NCI-H345 (cell line): Measurements from ENCODE around the gene OTOF.

Experiments used
- DNase-seq: peaks from one replicate; lab custom pipeline; 2025; lab: John Stamatoyannopoulos, UW

OTOF gene

GRCh38 chr2:26464390-26465265, 13.3 kb downstream of the OTOF start:
- DNase-seq: no peak

DNA sequence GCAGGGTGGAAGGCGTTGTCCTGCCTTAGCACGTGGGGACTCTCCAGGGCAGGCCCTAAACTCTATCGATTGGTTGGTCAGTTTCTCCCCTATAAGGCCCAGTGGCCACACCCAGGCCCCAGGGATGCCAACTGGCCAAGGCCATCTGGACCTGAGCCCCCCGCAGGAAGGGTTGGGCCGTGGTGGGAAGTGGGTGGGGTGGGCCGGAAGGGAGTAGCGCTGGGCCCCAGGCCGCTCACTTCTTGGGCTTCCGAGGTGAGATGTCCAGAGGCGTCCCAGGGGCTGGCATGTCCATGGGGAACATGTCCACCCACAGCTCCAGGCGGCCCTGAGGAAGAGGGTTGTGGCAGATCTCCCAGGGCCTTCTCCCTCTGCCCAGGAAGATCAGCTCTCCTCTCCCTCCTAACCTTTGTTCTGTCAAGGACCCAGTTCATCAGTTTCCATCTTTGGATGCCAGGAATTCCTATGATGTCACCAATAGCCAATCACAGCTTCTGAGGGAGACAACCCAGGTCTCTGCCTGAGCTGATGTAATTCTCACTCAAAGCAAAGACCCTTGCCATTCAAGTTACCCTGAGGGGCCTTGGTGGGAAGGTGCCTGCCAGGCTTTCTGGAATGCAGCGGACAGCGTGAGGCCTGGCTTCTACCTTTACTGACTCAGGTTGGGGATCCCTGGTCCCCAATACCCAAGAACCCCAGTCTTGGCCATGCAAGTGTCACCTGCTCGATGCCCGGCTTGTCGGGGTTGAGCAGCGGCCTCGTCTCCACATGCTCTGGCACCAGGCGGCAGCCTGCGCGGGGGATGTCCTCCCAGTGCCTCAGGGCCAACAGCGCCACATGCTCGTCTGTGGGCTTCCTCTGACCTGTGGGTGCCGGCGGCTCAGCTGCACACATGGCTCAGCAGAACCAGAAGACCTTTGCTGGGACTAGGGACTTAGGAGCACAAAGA, 14.4 kb downstream of the OTOF start:
- DNase-seq: no peak

DNA sequence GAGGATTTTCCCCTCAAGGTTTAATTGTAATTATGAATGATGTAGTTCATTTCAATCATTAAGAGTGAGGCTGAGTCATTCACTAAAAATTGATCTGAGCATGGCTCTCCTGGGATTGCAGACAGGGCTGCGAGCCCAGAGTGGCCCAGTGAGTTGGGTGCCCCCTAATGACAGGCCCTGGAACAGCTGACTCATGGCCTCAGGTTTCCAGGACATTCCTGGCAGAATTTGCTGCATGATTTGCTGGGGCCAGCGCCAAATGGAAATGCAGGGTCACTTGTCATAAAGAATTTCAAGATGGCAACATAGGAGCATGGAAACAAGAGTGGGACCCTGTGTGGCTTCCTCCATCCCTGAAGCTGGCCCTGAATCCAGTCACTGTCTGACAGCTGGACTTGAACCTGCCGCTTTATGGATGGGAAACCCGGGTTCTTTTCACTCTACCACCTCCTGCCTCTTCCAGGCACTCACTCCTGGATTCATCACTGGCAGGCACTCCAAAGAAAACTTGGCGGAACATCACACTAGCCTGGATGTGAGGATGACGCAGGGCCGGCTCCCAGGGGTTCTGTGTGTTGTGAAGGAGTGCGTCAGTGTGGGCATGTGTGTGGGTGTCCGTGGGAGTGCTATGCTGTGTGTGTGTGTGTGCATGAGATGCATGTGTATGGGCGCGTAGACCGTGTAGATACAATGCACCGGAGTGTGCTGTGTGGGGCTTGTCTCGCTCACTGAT, 15.2 kb downstream of the OTOF start:
- DNase-seq: peak; percentile 63

- DNase-seq: no peak
Measured at GRCh38 chr2:26462100-26462499, 15.8 kb downstream of the OTOF start.

DNA sequence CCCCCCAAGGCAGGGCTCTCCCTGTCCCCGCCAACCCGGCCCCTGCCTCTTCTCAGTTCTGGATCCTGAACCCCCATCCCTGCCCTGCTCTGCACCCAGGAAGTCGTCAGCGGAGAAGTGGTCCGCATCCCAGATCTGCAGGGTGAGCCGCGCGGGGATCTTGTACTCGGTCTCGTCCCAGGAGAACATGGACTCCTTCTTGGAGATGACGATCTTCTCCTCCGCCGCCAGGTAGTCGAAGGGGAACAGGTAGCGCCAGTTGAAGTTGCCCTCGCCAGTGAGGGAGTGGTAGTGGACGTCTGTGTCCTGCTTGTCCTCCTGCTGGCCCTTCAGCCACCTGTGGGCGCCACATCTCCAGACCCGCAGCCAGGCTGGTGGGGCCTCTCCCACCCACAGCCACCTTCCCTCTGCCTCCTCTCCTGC, 16.3 kb downstream of the OTOF start:
- no peak for DNase-seq

DNA sequence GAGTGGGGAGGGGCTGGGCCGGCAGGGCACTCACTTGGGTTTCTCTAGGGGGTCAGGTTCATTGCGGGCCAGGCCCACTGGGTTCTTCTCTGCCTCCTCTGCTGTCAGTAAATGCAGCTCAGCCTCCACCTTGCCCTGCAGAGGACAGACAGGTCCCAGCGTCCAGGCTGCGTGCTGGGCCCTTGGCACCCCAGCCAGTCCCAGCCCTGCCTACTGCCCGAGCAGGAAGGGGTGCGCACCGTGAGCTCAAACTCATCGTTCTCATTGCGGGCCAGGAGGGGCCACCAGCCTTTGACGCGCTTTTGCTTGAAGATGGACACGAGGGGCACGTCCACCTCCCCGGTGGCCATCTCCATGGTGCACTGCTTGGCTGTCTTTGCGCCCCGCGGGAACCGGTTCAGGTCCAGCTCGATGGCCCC, 17.3 kb downstream of the OTOF start:
- no peak for DNase-seq

DNA sequence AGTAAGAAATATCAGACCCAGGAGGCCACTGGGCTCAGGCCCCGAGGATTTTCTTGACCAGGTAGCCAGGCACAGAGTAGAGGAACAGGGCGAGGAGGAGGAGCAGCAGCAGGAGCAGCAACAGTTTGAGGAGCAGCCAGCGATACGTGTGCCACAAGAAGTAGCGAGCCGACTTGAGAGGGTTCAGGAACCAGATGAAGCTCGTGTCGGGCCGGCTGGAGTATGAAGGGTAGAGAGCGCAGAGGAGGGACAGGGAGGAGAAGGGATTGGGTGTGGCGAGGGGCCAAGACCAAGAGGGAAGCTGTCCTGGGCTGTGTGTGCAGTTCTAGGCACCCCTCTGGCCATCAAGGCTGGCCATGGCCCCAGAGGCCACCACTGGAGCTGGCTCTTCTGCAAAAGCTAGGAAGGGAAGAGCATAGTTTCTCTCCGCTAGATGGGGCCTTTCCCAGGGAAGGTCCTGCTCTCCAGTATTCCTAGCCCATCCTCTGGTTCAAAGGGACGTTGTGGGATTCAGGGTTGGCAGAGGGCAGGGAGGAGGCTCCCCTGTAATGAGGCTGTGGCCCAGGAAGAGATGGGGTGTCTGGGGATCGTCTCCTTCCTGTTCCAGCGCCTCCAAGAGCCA, 17.8 kb downstream of the OTOF start:
- DNase-seq: no peak

DNA sequence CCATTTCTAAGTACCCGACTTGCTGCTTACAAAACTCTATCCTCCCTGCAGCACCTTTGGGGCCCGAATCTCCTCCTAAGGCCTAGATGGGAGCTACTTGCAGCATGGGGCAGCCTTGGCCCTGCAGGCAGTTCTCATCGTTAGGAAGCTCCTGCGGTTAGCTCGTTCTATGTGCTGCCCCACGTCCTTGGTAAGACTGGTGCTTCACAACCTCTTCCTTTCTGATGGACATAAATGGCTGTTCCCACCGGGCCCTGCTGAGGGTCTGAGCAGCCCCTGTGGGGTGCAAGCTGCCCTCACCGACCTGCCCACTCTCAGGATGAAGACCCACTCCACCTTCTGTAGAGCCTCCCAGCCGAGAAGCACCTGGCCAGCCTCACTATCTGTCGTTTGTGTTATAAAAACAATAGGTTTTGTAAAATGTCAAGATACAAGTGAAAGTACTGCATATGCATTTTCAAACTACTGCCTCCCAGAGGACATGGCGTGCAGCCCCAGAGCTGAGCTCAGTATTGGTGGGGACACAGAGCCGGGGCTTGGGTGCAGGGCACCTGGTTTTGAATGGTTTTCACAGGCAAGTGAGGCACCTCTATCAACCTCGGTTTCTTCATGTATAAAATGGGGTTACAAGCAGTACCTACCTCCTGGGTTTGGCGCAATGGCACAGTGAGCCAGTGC, 19.4 kb downstream of the OTOF start:
- DNase-seq: no peak

- DNase-seq: no peak
Measured at GRCh38 chr2:26457695-26458364, 20.1 kb downstream of the OTOF start.

DNA sequence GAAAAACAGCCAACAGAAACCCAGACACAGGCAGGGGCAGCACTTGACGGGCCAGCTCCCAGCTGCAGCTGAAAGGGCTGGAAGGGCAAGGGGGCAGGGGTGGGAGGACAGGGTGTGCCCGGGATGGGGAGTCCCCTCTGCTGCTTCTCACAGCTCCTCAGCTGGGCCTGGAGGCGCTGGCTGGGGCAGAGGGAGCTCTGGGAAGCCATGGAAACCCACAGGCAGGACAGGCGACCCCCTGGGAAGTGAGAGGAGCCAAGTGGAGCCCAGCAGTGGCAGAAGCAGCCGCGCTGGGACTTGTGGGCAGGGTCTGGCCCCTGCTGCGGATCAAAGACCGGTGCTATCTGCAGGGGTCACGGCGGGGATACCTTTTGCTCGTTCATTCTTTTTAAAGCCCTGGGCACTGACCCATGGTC, 20.7 kb downstream of the OTOF start:
- peak; percentile 11 for DNase-seq

DNA sequence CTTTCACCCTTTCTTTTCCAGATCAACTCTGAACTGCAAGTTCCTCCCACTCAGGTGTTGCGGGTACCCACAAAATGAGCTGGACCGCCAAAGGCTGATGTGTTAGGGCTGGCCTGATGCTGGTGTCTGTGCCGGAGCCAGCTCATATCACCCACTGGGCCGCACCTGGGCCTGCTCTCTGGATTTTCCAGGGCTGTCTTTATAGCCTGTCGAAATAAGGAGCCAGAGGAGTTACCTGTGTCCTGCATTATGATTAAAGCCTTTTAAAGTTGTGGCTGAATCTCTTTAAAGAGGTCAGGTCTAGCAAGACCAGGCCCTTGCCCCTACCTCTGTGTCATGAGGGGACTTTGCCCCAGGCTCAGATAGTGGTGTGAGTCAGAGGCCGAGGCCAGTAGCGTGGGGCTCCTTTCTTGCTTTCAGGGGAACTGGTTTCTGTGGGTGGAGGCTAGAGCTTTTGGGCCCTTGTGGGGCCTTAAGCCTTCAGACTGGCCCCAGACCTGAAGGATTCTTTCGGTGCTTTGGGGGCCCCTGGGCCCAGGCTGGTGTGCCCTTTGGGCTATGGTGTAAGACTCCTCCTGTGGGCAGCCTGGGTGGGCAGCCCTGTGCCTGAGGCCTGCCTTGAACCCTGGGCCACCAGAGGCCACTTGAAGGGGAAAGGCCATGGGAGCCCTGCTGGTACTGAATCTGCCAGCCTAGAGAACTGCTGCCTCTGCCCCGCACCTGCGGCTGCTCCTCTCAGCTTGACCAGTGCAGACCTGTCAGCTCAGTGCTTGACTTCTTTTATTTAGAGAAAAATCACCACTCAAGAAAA, 21.3 kb downstream of the OTOF start:
- no peak for DNase-seq

DNA sequence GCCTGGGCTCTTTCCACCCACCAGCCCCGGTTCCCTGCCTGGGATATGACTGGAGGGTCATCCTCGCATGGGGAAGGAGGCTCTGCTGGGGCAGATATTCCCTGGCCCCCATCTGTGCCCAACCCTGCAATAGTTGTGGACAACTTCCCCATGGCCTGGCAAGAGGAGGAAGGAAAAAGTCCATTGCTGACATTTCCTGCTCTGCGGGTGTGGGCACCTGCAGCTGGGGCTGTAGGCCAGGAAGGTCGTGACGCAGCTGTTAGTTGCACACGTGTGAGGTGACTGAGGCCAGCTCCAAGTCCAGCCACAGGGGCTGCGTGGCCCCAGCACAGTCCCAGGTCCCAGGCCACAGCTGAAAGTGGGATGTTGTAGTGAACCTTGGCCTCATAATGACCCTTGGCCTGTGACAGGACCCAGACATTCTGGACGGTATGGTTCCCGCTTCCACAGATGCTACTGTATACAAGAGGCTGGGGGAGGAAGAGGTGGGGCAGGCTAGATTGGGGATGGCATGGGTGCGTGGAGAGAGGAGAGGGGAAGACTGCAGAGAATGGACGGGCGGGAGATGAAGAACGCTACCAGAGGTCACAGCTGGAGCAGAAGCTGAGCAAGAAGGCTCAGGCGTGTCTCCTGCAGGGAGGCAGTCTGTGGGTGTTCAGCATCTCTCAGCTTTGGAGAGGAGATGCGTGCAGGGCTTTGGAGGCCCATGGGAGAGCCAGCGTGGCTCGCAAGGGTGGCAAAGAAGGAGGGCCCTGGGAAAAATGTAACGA, 22.1 kb downstream of the OTOF start:
- no peak for DNase-seq

DNA sequence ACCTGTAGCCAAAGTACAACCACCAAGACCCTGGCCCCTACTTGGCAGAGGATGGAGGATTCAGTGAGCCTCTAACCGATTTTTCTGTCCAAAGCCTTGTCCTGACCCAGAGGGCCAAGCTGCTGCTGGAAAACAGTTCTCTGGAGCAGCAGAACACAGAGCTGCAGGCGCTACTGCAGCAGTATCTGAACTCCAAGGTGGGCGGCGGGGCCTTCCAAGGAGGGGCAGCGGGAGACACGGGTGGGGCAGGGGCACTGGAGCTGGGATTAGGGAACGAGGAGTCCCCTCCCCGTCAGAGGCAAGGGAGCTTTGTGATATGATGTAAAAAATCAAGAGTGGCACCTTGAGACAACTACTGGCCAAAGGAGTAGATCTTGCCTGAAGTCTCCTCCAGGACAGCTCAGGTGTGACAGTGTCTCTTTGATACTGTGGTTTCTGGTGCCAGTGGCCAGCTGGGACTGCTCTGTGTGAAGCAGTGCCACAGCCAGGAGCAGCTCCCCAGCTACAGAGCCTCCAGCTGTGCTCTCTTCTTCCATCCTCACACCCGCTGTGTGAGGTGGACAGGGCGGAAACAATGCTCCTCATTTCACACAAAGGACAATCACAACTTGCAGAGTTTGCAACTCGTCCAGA, 22.8 kb downstream of the OTOF start:
- DNase-seq: peak; percentile 10

- DNase-seq: no peak
Measured at GRCh38 chr2:26454561-26455001, 23.3 kb downstream of the OTOF start.

DNA sequence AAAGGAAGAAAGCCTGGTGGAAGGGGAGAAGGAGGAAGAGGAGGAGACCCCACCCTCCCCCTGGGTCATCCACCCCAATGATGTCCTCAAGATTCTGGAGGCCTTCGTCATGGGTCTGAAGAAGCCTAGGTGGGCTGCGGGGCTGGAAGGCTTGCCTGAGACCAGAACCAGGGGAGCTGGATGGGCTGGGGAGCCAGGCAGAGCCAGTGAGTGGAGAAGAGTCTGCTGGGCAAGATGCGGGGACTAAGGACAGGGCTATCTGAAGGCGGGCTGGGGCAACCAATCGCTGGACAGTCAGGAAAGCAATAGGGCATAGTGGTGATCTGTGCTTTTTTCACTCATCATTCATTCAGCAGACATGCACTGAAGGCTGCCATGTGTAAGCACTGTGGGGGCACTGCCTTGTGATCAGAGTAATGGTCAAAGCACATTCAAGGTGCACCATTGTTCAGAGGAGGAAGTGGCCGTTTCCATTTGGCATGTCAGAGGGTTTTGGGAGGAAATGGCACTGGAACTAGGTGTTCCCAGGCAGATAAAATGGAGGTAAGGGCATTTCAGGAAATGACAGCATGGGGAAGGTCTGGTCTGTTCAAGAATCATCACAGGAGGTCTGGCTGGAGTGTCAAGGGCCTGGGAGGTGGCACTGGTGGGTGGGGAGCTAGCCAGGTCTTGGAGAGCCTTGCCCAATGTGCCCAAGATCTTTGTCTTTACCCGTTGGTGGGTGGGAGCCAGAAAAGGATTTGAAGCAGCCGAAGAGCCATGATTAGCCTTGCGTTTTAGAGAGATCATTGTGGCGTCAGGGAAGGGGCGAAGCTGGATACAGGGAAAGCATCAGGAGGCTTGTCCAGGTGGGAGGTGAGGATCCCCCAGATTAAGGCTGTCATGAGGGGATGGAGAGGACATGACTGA, 24.2 kb downstream of the OTOF start:
- DNase-seq: no peak

DNA sequence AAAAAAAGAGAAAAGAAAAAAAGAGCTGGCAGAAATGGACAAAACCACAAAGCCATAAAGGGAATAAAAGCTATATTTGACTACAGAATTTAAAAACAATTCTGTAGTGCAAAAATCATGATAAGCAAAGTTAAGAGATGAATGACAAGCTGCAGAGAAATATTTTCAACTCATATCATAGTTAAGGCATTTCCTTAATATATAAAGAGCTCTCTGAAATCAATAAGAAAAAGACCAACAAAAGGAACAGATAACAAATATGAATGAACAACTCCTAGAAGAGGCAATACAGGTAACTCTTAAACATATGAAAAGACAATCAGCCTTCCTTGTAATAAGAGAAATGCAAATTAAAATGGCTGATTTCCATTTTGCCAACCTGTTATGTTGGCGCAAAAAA, 26.2 kb downstream of the OTOF start:
- DNase-seq: no peak

- no peak for DNase-seq
Measured at GRCh38 chr2:26450031-26450635, 27.8 kb downstream of the OTOF start.
